Activated CD8-positive, alpha-beta T cell treated with anti-CD3 and anti-CD28 coated beads for 36 hours (primary cell): ENCODE data around the gene LRMDA. TPM values are rescaled to one million over a fixed set of nuclear protein-coding genes. Genes with fewer than 3 reads are reported as not detected.

Experiments used
- ATAC-seq: fragments of 200-7000 bp; cut with Tn5 transposase; one replicate; pipeline ENCODE4 v1.10.0; 2021; ENCODE audit warnings: mild to moderate bottlenecking, moderate library complexity
- CTCF ChIA-PET: fragments of 350-600 bp; sonication (Branson Sonifier 250); formaldehyde crosslinking; loops from one replicate; lab custom pipeline; 2021; ENCODE audit warnings: antibody characterized with exemption; lab: Charles Lee
- POLR2A ChIA-PET: fragments of 350-600 bp; sonication (Branson Sonifier 250); formaldehyde crosslinking; loops from one replicate; lab custom pipeline; 2021; ENCODE audit warnings: antibody characterized with exemption; lab: Charles Lee
- DNase-seq: peaks from one replicate; pipeline ENCODE4 v3.0.0-alpha.2; 2020
- H3K27ac Mint-ChIP-seq: one replicate; pipeline ENCODE4 v1.8.0; 2021; ENCODE audit warnings: mild to moderate bottlenecking, mixed read lengths
- H3K27me3 Mint-ChIP-seq: one replicate; pipeline ENCODE4 v1.8.0; 2021; ENCODE audit warnings: mixed read lengths
- H3K36me3 Mint-ChIP-seq: one replicate; pipeline ENCODE4 v1.8.0; 2021; ENCODE audit warnings: low read depth, mixed read lengths
- H3K4me1 Mint-ChIP-seq: one replicate; pipeline ENCODE4 v1.8.0; 2021; ENCODE audit warnings: low read depth, mixed read lengths
- H3K4me3 Mint-ChIP-seq: one replicate; pipeline ENCODE4 v1.8.0; 2021; ENCODE audit warnings: mild to moderate bottlenecking, moderate library complexity, mixed read lengths
- H3K9me3 Mint-ChIP-seq: one replicate; pipeline ENCODE4 v1.8.0; 2021; ENCODE audit warnings: mixed read lengths
- intact Hi-C: fragments of 100-400 bp; cut with micrococcal nuclease; formaldehyde crosslinking; loops from one replicate; pipeline ENCODE4 v1.10.0; 2022
- total RNA-seq, 2 experiments: library from RNA; stranded (reverse); gene quantifications; one replicate each; pipeline ENCODE4 v1.2.3, GENCODE V29; 2021
- TF ChIP-seq, protein P1 (sequence below): fragments of 200-600 bp; IDR thresholded peaks from one replicate; pipeline ENCODE4 v1.8.0; 2022; ENCODE audit warnings: antibody characterized with exemption, mild to moderate bottlenecking

Gene LRMDA
- total RNA-seq, 2 experiments from 2014 or later = not detected

DNA sequence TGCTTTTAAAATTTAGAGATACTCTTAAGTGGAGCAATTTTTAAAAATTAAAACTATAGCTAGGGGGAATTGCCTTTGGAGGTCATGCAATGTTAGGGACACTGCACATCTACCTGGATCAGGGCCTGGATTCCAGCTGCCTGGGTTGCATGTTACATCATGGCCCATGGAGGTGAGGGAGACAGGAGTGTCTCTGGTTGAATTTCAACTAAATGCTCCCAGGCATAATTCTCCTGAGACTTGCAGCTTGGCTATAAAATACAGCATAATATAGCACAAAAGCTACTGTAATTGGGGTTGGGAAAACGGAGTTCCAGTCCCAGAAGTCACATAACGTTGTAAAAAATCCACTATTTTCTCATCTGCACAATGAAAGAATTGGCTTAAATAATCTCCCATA is 782.5 kb downstream of the LRMDA start:
- H3K4me1 Mint-ChIP-seq = no peaks in the 10 kb centered on the region
- H3K27me3 Mint-ChIP-seq = no peaks in the 10 kb centered on the region
- TF ChIP-seq, protein P1, sequence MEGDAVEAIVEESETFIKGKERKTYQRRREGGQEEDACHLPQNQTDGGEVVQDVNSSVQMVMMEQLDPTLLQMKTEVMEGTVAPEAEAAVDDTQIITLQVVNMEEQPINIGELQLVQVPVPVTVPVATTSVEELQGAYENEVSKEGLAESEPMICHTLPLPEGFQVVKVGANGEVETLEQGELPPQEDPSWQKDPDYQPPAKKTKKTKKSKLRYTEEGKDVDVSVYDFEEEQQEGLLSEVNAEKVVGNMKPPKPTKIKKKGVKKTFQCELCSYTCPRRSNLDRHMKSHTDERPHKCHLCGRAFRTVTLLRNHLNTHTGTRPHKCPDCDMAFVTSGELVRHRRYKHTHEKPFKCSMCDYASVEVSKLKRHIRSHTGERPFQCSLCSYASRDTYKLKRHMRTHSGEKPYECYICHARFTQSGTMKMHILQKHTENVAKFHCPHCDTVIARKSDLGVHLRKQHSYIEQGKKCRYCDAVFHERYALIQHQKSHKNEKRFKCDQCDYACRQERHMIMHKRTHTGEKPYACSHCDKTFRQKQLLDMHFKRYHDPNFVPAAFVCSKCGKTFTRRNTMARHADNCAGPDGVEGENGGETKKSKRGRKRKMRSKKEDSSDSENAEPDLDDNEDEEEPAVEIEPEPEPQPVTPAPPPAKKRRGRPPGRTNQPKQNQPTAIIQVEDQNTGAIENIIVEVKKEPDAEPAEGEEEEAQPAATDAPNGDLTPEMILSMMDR = no peak
- intact Hi-C loops = no loop called here
- DNase-seq = no peak
- CTCF ChIA-PET = no interaction called here
- H3K36me3 Mint-ChIP-seq = no peaks in the 10 kb centered on the region
- POLR2A ChIA-PET = no interaction called here
- H3K9me3 Mint-ChIP-seq = peaks cover 1% of the 10 kb centered on the region
- no peak overlapping the region for H3K4me3 Mint-ChIP-seq
- no peak overlapping the region for H3K27ac Mint-ChIP-seq
- ATAC-seq = no peak

DNA sequence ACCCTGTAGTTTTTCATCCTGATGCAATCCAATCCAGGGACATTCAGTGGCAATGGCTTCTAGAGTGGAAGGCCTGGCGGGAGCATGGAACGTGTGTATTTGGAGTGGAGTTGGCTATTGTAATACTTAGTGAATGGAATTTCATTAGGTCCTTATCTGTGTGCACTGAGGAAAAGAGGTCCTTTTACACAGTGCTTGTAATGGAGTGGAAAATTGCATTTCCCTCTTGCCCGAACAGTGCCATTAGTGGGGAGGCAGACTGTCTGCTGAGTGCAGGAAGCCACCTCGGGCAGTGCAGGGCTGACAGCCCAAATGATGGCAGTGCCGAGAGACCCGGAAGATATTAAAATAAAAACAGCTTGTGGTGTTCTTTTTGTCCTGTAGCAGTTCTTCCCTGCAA is 786.6 kb downstream of the LRMDA start:
- TF ChIP-seq, protein P1 = no peak
- intact Hi-C loops = no loop called here
- DNase-seq (no peak), ATAC-seq (no peak)
- Mint-ChIP-seq H3K27me3 (no peaks in the 10 kb centered on the region), H3K4me3 (no peak overlapping the region), H3K9me3 (peaks cover 3% of the 10 kb centered on the region), H3K4me1 (no peaks in the 10 kb centered on the region), H3K36me3 (no peaks in the 10 kb centered on the region), H3K27ac (no peak overlapping the region)
- ChIA-PET POLR2A (no interaction called here), CTCF (no interaction called here)

DNA sequence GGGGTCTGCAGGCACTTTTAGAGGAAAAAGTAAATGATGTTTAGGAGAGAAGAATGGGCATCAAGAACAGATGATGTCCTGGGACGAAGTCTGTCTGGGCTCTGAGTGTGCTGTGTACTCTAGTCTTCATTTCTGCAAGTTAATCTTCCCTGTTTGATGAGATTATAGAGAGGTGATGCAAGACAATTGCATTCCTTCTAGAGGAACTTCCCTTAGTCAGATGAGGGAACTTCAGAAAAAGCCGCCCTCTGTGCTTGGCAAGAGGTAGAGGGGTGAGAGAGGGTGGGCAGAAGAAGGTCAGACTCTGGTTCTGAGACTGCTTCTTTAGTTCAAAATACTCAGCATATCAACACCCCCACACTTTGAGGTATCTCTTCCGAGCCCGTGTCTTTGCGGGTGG is 797.9 kb downstream of the LRMDA start:
- intact Hi-C loops = no loop called here
- H3K4me1 Mint-ChIP-seq = no peaks in the 10 kb centered on the region
- POLR2A ChIA-PET = no interaction called here
- H3K36me3 Mint-ChIP-seq = no peaks in the 10 kb centered on the region
- peaks cover 2% of the 10 kb centered on the region for H3K27me3 Mint-ChIP-seq
- no peak overlapping the region for H3K27ac Mint-ChIP-seq
- H3K9me3 Mint-ChIP-seq = peaks cover 1% of the 10 kb centered on the region
- no peak for DNase-seq
- no peak for ATAC-seq
- CTCF ChIA-PET = no interaction called here
- H3K4me3 Mint-ChIP-seq = no peak overlapping the region
- TF ChIP-seq, protein P1 = no peak

DNA sequence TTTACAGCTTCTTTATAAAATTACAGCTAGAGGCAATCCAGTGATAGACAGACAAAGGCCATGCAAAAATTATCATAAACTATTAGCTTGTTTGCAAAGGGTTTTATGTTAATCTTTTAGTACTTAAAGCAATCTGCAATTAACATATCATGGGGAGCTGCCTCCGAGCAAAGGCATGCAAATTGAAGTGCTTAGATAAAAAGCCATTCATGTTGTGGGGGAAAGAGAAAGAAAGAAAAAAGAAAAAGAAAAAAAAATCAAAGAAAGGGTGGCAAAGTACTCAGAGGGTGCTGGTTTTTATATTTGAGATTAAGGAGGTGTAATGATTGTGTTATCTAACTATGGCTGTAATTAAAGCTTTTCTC is 799.5 kb downstream of the LRMDA start:
- TF ChIP-seq, protein P1 = no peak
- Mint-ChIP-seq H3K9me3 (peaks cover 1% of the 10 kb centered on the region), H3K27ac (no peak overlapping the region), H3K4me3 (no peak overlapping the region), H3K27me3 (peaks cover 2% of the 10 kb centered on the region), H3K36me3 (no peaks in the 10 kb centered on the region), H3K4me1 (no peaks in the 10 kb centered on the region)
- intact Hi-C loops = no loop called here
- no peak for DNase-seq
- CTCF ChIA-PET = no interaction called here
- ATAC-seq = no peak
- POLR2A ChIA-PET = no interaction called here

DNA sequence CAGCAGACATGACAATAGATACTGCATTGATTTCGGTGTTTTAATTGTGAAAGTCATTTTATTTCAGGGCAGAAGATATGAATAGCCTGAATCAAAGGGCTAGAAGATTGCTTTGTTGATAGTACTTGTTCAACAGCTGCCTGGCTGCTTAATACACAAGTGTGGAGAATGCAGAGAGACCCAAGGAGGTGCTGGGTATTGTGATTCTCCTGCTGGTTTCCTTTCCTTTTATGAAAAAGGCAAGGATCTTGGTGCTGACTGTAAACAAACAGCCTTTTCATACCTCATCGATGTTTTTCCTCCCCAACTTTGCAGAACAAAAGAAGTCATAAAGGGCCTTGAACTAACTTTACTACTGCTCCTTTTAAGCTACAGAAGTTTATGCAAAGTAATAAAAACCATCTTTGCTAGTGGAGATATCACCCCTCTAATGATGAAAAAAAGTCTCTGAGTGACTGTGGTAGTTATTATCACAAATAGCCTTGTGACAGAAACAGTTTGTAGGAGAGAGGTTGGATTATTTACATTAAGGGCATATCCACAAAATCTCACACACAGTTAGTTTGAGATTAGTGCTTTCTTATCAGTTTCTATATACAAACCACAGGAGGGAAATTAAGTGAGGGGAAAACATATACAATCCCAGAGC is 800.0 kb downstream of the LRMDA start:
- H3K4me3 Mint-ChIP-seq = no peak overlapping the region
- intact Hi-C loops = no loop called here
- H3K9me3 Mint-ChIP-seq = no peaks in the 10 kb centered on the region
- ChIA-PET CTCF (no interaction called here), POLR2A (no interaction called here)
- H3K4me1 Mint-ChIP-seq = no peaks in the 10 kb centered on the region
- H3K27me3 Mint-ChIP-seq = peaks cover 2% of the 10 kb centered on the region
- ATAC-seq (no peak), DNase-seq (no peak)
- no peak overlapping the region for H3K27ac Mint-ChIP-seq
- H3K36me3 Mint-ChIP-seq = no peaks in the 10 kb centered on the region
- TF ChIP-seq, protein P1 = no peak
